Measurements from ENCODE around the gene VDR.

The VDR gene

GRCh38 chr12:47941475-47941780 is 36.6 kb upstream of the VDR start:
- Mint-ChIP-seq H3K27me3 (ENCODE audit: low read depth) (peaks cover 19% of the 10 kb centered on the region), H3K27ac (no peak overlapping the region), H3K4me3 (no peak overlapping the region), H3K4me1 (ENCODE audit: low read depth) (peaks cover 3% of the 10 kb centered on the region), H3K9me3 (no peaks in the 10 kb centered on the region), H3K36me3 (ENCODE audit: low read depth) (no peaks in the 10 kb centered on the region)
- DNase-seq (ENCODE audit: low spot score), result no peak

GRCh38 chr12:47940773-47941474 is 36.1 kb upstream of the VDR start:
- Mint-ChIP-seq H3K27me3 (ENCODE audit: low read depth) (peaks cover 22% of the 10 kb centered on the region), H3K4me3 (no peak overlapping the region), H3K4me1 (ENCODE audit: low read depth) (peaks cover 3% of the 10 kb centered on the region), H3K36me3 (ENCODE audit: low read depth) (no peaks in the 10 kb centered on the region), H3K27ac (no peak overlapping the region), H3K9me3 (no peaks in the 10 kb centered on the region)
- DNase-seq (ENCODE audit: low spot score), result no peak

GRCh38 chr12:47939009-47939601 is 34.3 kb upstream of the VDR start:
- Mint-ChIP-seq H3K27ac (no peak overlapping the region), H3K9me3 (no peaks in the 10 kb centered on the region), H3K36me3 (ENCODE audit: low read depth) (no peaks in the 10 kb centered on the region), H3K27me3 (ENCODE audit: low read depth) (peaks cover 24% of the 10 kb centered on the region), H3K4me1 (ENCODE audit: low read depth) (peaks cover 3% of the 10 kb centered on the region), H3K4me3 (no peak overlapping the region)
- DNase-seq (ENCODE audit: low spot score), result no peak

- H3K27me3 Mint-ChIP-seq (ENCODE audit: low read depth), result peaks cover 23% of the 10 kb centered on the region
These were observed 33.8 kb upstream of the VDR start for GRCh38 chr12:47938594-47938993.

GRCh38 chr12:47938093-47938492 is 33.3 kb upstream of the VDR start:
- Mint-ChIP-seq H3K4me1 (ENCODE audit: low read depth) (peaks cover 3% of the 10 kb centered on the region), H3K4me3 (no peak overlapping the region), H3K36me3 (ENCODE audit: low read depth) (no peaks in the 10 kb centered on the region), H3K9me3 (no peaks in the 10 kb centered on the region), H3K27ac (no peak overlapping the region), H3K27me3 (ENCODE audit: low read depth) (peaks cover 23% of the 10 kb centered on the region)
- DNase-seq (ENCODE audit: low spot score), result no peak

More at GRCh38 chr12:47938594-47938993, 33.8 kb upstream of the VDR start:
- H3K4me1 Mint-ChIP-seq (ENCODE audit: low read depth), result peaks cover 3% of the 10 kb centered on the region
- H3K36me3 Mint-ChIP-seq (ENCODE audit: low read depth), result no peaks in the 10 kb centered on the region
- no peak for DNase-seq (ENCODE audit: low spot score)
- H3K4me3 Mint-ChIP-seq, result no peak overlapping the region
- H3K9me3 Mint-ChIP-seq, result no peaks in the 10 kb centered on the region
- no peak overlapping the region for H3K27ac Mint-ChIP-seq

- Mint-ChIP-seq H3K27me3 (ENCODE audit: low read depth) (peaks cover 19% of the 10 kb centered on the region), H3K9me3 (no peaks in the 10 kb centered on the region), H3K4me3 (no peak overlapping the region), H3K27ac (no peak overlapping the region), H3K36me3 (ENCODE audit: low read depth) (no peaks in the 10 kb centered on the region), H3K4me1 (ENCODE audit: low read depth) (no peaks in the 10 kb centered on the region)
- DNase-seq (ENCODE audit: low spot score), result no peak
These were observed 30.4 kb upstream of the VDR start for GRCh38 chr12:47935184-47935583.

- Mint-ChIP-seq H3K4me3 (no peak overlapping the region), H3K27ac (no peak overlapping the region), H3K36me3 (ENCODE audit: low read depth) (no peaks in the 10 kb centered on the region), H3K9me3 (no peaks in the 10 kb centered on the region), H3K4me1 (ENCODE audit: low read depth) (no peaks in the 10 kb centered on the region), H3K27me3 (ENCODE audit: low read depth) (peaks cover 18% of the 10 kb centered on the region)
- DNase-seq (ENCODE audit: low spot score), result no peak
These were observed 26.4 kb upstream of the VDR start for GRCh38 chr12:47931187-47931586.

- Mint-ChIP-seq H3K27me3 (ENCODE audit: low read depth) (peaks cover 16% of the 10 kb centered on the region), H3K36me3 (ENCODE audit: low read depth) (no peaks in the 10 kb centered on the region), H3K9me3 (no peaks in the 10 kb centered on the region), H3K27ac (no peak overlapping the region), H3K4me3 (no peak overlapping the region), H3K4me1 (ENCODE audit: low read depth) (no peaks in the 10 kb centered on the region)
- no peak for DNase-seq (ENCODE audit: low spot score)
These were observed 25.8 kb upstream of the VDR start for GRCh38 chr12:47930634-47931033.

GRCh38 chr12:47927346-47927745 is 22.6 kb upstream of the VDR start:
- Mint-ChIP-seq H3K36me3 (ENCODE audit: low read depth) (no peaks in the 10 kb centered on the region), H3K4me3 (no peak overlapping the region), H3K27ac (no peak overlapping the region), H3K9me3 (no peaks in the 10 kb centered on the region), H3K27me3 (ENCODE audit: low read depth) (peaks cover 32% of the 10 kb centered on the region), H3K4me1 (ENCODE audit: low read depth) (no peaks in the 10 kb centered on the region)
- DNase-seq (ENCODE audit: low spot score), result no peak

GRCh38 chr12:47921907-47922306 is 17.1 kb upstream of the VDR start:
- Mint-ChIP-seq H3K27ac (no peak overlapping the region), H3K4me3 (no peak overlapping the region), H3K27me3 (ENCODE audit: low read depth) (peaks cover 41% of the 10 kb centered on the region), H3K4me1 (ENCODE audit: low read depth) (no peaks in the 10 kb centered on the region), H3K36me3 (ENCODE audit: low read depth) (no peaks in the 10 kb centered on the region), H3K9me3 (no peaks in the 10 kb centered on the region)
- DNase-seq (ENCODE audit: low spot score), result no peak

- Mint-ChIP-seq H3K27ac (no peak overlapping the region), H3K27me3 (ENCODE audit: low read depth) (peaks cover 45% of the 10 kb centered on the region), H3K4me1 (ENCODE audit: low read depth) (no peaks in the 10 kb centered on the region), H3K36me3 (ENCODE audit: low read depth) (no peaks in the 10 kb centered on the region), H3K9me3 (no peaks in the 10 kb centered on the region), H3K4me3 (no peak overlapping the region)
- DNase-seq (ENCODE audit: low spot score), result no peak
These were observed 16.1 kb upstream of the VDR start for GRCh38 chr12:47920913-47921312.

GRCh38 chr12:47913081-47913480 is 8.3 kb upstream of the VDR start:
- H3K27ac Mint-ChIP-seq, result no peak overlapping the region
- H3K36me3 Mint-ChIP-seq (ENCODE audit: low read depth), result no peaks in the 10 kb centered on the region
- no peak for DNase-seq (ENCODE audit: low spot score)
- peaks cover 5% of the 10 kb centered on the region for H3K9me3 Mint-ChIP-seq
- H3K27me3 Mint-ChIP-seq (ENCODE audit: low read depth), result peaks cover 44% of the 10 kb centered on the region
- H3K4me3 Mint-ChIP-seq, result no peak overlapping the region
- H3K4me1 Mint-ChIP-seq (ENCODE audit: low read depth), result no peaks in the 10 kb centered on the region

- Mint-ChIP-seq H3K9me3 (peaks cover 5% of the 10 kb centered on the region), H3K36me3 (ENCODE audit: low read depth) (no peaks in the 10 kb centered on the region), H3K27ac (no peak overlapping the region), H3K4me1 (ENCODE audit: low read depth) (no peaks in the 10 kb centered on the region), H3K4me3 (no peak overlapping the region), H3K27me3 (ENCODE audit: low read depth) (peaks cover 42% of the 10 kb centered on the region)
- no peak for DNase-seq (ENCODE audit: low spot score)
These were observed 7.8 kb upstream of the VDR start for GRCh38 chr12:47912556-47912955.

- no peak for DNase-seq (ENCODE audit: low spot score)
- Mint-ChIP-seq H3K27me3 (ENCODE audit: low read depth) (peaks cover 49% of the 10 kb centered on the region), H3K36me3 (ENCODE audit: low read depth) (no peaks in the 10 kb centered on the region), H3K4me1 (ENCODE audit: low read depth) (no peaks in the 10 kb centered on the region), H3K4me3 (no peak overlapping the region), H3K27ac (no peak overlapping the region), H3K9me3 (peaks cover 5% of the 10 kb centered on the region)
These were observed 6.2 kb upstream of the VDR start for GRCh38 chr12:47910981-47911380.

- peaks cover 51% of the 10 kb centered on the region for H3K27me3 Mint-ChIP-seq (ENCODE audit: low read depth)
- H3K4me1 Mint-ChIP-seq (ENCODE audit: low read depth), result peaks cover 4% of the 10 kb centered on the region
- peaks cover 5% of the 10 kb centered on the region for H3K9me3 Mint-ChIP-seq
- no peak overlapping the region for H3K4me3 Mint-ChIP-seq
- no peaks in the 10 kb centered on the region for H3K36me3 Mint-ChIP-seq (ENCODE audit: low read depth)
- H3K27ac Mint-ChIP-seq, result no peak overlapping the region
- DNase-seq (ENCODE audit: low spot score), result no peak
These were observed 5.7 kb upstream of the VDR start for GRCh38 chr12:47910486-47910885.

Data from T-helper 2 cell treated with Interferon-gamma antibody and Interleukin-4, amounts not matched to agents 5 μg/mL and 100 μg/mL, for 36 hours (primary cell).